ENCODE data around the gene KDM4B.

Gene KDM4B

DNA sequence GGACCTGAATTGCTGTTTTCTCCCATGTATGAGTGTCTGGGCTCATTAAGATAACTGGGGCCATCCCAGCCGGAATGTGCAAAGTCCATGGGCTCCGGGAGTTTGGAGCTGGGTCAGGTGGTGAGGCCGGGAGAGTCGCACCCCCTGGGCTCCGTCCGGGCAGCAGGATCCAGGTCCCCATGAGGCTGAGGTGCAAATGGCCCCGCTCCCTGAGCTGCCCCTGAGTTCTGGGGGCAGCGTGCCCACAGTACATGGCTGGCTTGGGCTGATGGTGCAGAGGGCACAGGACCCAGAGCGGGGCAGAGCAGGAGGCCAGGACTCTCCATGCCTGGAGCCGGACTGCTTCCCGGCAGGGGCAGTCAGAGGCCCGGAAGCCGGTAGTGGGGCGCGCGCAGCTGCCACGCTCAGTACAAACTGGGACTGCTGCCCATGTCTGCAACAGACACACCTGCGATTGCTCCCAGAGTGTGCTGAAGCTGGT is 136.0 kb downstream of the KDM4B start:
- peak; percentile 62 for DNase-seq (ENCODE audit: low spot score)

GRCh38 chr19:5106191-5106726 is 137.3 kb downstream of the KDM4B start:
- DNase-seq (ENCODE audit: low spot score), result no peak

GRCh38 chr19:5106971-5107370 is 138.1 kb downstream of the KDM4B start:
- DNase-seq (ENCODE audit: low spot score), result no peak

- DNase-seq (ENCODE audit: low spot score), result no peak
These were observed 138.7 kb downstream of the KDM4B start for GRCh38 chr19:5107432-5108122.

GRCh38 chr19:5108123-5108596 is 139.2 kb downstream of the KDM4B start:
- peak; percentile 49 for DNase-seq (ENCODE audit: low spot score)

GRCh38 chr19:5108866-5109265 is 140.0 kb downstream of the KDM4B start:
- no peak for DNase-seq (ENCODE audit: low spot score)

- no peak for DNase-seq (ENCODE audit: low spot score)
These were observed 140.6 kb downstream of the KDM4B start for GRCh38 chr19:5109560-5109959.

GRCh38 chr19:5110546-5110945 is 141.6 kb downstream of the KDM4B start:
- no peak for DNase-seq (ENCODE audit: low spot score)

DNA sequence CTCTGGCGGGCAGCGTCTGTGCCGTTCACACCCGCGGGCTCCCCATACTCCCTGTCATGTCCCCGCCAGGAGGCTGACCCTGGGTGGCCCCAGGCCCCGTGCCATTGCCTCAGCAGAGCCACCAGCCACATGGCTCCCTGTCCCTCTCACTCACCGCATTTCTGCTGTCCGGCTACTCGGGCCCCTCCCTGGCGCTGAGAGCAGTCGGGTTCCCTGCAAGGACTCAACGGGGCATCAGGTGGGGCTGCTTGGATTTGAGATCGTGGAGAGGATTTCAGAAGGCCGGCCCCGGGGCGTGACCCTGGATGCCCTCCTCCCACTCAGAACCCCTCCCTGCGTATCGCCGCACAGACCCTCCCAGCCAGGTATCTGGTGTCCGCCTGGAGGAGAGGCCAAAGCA is 142.1 kb downstream of the KDM4B start:
- no peak for DNase-seq (ENCODE audit: low spot score)

- DNase-seq (ENCODE audit: low spot score), result no peak
These were observed 143.3 kb downstream of the KDM4B start for GRCh38 chr19:5112175-5112574.

GRCh38 chr19:5112681-5113575 is 144.0 kb downstream of the KDM4B start:
- DNase-seq (ENCODE audit: low spot score), result no peak

DNA sequence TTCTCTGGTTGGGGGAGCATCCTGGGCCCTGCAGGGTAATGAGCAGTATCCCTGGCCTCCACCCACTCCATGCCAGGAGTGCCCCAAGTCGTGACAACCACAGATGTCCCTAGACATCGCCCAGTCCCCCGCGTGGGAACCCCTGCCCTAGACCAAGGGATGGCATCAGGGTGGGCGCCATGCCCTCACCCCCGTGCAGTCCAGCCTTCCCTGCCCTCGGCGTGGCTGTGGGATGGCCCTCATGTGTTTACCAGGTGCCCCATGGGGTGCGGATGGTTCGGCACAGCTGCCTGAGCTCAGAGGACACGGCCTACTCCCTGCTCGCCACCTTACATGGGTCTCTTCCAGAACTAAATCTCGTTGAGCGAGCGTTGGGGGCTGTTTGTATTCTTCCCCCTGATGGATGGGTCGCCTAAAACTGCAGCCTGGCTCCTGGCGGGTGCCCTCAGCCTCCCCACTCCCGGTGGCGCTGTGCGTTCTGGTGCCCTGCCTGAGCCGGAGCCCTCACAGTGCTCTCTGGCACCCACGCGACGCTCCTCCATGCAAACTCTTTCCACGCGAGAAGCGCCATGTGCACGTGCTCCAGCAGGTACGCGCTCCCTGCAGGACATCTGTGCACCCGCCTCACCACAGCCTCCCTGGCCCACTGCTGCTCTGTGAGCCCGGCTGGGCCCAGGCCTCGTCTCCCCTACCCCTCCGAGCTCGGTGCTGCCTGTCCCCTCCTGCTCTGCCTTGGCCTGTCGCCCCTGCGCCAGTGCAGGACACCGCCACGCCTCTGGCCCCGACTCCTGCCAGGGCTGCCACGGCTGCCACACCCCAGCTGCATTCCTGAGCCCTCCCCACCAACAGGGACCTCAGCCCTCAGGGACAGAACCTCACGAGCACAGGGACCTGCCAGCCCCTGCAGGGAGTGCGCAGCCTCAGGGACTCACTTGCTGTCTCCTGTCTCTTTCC is 145.0 kb downstream of the KDM4B start:
- DNase-seq (ENCODE audit: low spot score), result no peak

- DNase-seq (ENCODE audit: low spot score), result peak; percentile 23
These were observed 145.8 kb downstream of the KDM4B start for GRCh38 chr19:5114727-5115126.

- no peak for DNase-seq (ENCODE audit: low spot score)
These were observed 146.4 kb downstream of the KDM4B start for GRCh38 chr19:5115351-5115750.

- no peak for DNase-seq (ENCODE audit: low spot score)
These were observed 146.9 kb downstream of the KDM4B start for GRCh38 chr19:5115771-5116202.

DNA sequence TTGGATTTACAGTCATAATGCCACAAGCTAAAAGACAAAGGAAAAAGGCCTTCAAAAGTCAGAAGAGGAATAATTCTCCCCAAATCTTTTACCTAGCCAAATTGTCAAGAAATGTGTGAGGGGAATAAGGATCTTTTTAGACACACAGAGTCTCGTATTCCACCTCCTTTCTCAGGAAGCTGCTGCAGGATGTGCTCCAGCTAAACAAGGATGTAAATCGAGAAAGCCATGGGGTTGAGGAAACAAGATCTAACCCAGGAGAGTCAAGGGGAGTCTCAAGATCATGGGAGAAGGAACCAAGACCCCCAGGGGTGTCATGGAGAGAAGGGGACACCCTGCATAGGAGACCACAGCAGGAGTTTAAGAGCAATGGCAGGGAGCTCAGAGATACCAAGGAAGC is 147.4 kb downstream of the KDM4B start:
- no peak for DNase-seq (ENCODE audit: low spot score)

- no peak for DNase-seq (ENCODE audit: low spot score)
These were observed 148.5 kb downstream of the KDM4B start for GRCh38 chr19:5117421-5117820.

- DNase-seq (ENCODE audit: low spot score), result no peak
These were observed 149.1 kb downstream of the KDM4B start for GRCh38 chr19:5118026-5118425.

DNA sequence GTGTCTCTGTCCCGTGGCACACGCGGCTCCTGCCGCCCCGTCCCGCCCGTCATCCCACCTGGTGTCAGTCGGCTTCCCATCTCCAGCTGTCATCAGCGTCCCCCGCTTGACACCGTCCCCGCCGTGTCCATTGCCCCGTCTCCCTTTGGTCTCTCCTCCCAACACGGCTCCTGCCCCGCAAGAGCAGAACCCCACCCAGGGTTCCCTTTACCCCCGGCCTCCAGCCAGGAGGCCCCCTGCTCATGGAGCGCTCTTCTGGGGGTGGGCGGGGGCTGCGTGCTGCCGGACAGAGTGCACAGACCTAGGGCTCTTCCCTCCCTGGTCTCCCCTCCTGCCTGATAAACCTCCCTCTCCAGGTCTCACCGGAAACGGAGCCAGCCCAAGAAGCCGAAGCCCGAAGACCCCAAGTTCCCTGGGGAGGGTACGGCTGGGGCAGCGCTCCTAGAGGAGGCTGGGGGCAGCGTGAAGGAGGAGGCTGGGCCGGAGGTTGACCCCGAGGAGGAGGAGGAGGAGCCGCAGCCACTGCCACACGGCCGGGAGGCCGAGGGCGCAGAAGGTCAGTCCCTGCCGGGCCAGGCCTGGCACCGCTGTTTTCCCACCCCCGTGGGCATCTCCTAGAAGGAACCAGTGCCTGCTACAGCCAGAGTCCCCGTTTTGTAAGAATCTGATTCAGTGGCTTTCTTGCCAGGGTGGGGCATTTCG is 150.5 kb downstream of the KDM4B start:
- DNase-seq (ENCODE audit: low spot score), result no peak

GRCh38 chr19:5120321-5120720 is 151.4 kb downstream of the KDM4B start:
- no peak for DNase-seq (ENCODE audit: low spot score)

- no peak for DNase-seq (ENCODE audit: low spot score)
These were observed 151.9 kb downstream of the KDM4B start for GRCh38 chr19:5120833-5121232.

Data from cerebellar cortex (tissue), 1 donor.